CD14-positive monocyte (primary cell): Measurements from ENCODE around the gene PRELP. TPM values are rescaled to one million over a fixed set of nuclear protein-coding genes. Genes with fewer than 3 reads are reported as not detected.

ENCODE experiments used
- DNase-seq, 3 donors: peaks; one replicate each; pipeline ENCODE4 v3.0.0-alpha.2; 2011 to 2022
- H2AFZ ChIP-seq: 2 replicates; pipeline ENCODE4 v1.6.0; 2012; ENCODE audit warnings: mild to moderate bottlenecking, low read depth, low read length, inconsistent platforms; ENCODE audit not compliant: insufficient read depth, poor library complexity, severe bottlenecking
- H3K27ac ChIP-seq, 2 donors: 1 replicate in 1 of 2; 2 replicates in 1 of 2; pipeline ENCODE4 v1.5.1; 2012 to 2013; ENCODE audit warnings: low read length in 2 of 2, control low read depth in 1 of 2, inconsistent platforms in 1 of 2, low read depth in 1 of 2, mild to moderate bottlenecking in 1 of 2
- H3K27me3 ChIP-seq, 2 donors: one replicate each; pipeline versions ENCODE4 v1.6.0 to v1.6.1; 2011 to 2013; ENCODE audit warnings: low read length in 2 of 2; ENCODE audit not compliant: control insufficient read depth in 2 of 2, insufficient read depth in 2 of 2
- H3K36me3 ChIP-seq, 2 donors: replicated peaks in 1 of 2; 1 replicate in 1 of 2; 2 replicates in 1 of 2; pipeline versions ENCODE4 v1.5.1 to v1.6.1; 2012 to 2013; ENCODE audit warnings: low read length in 2 of 2, control low read depth in 1 of 2, inconsistent platforms in 1 of 2, mild to moderate bottlenecking in 1 of 2; ENCODE audit not compliant: insufficient read depth in 2 of 2, control insufficient read depth in 1 of 2
- H3K4me1 ChIP-seq, 2 donors: 1 replicate in 1 of 2; 2 replicates in 1 of 2; pipeline versions ENCODE4 v1.5.1 to v1.6.1; 2012 to 2013; ENCODE audit warnings: low read length in 2 of 2, control low read depth in 1 of 2, inconsistent platforms in 1 of 2, mild to moderate bottlenecking in 1 of 2, moderate library complexity in 1 of 2; ENCODE audit not compliant: insufficient read depth in 2 of 2, control insufficient read depth in 1 of 2
- H3K4me2 ChIP-seq: replicated peaks from 2 replicates; pipeline ENCODE3; 2012; ENCODE audit warnings: low read length, moderate library complexity, mild to moderate bottlenecking; ENCODE audit not compliant: poor library complexity, severe bottlenecking; ENCODE audit errors: extremely low read depth
- H3K4me3 ChIP-seq, 3 experiments: fragments of 200-600 bp in 1 of 3; sonication (generic) in 1 of 3; replicated peaks in 1 of 3; 1 replicate in 2 of 3; 2 replicates in 1 of 3; pipeline ENCODE4 v1.5.1; 2011 to 2013; ENCODE audit warnings: low read length in 3 of 3, mild to moderate bottlenecking in 3 of 3, control low read depth in 2 of 3, low read depth in 2 of 3, inconsistent platforms in 1 of 3, moderate library complexity in 1 of 3
- H3K79me2 ChIP-seq: 2 replicates; pipeline ENCODE4 v1.6.0; 2012; ENCODE audit warnings: mild to moderate bottlenecking, control low read depth, inconsistent platforms, low read length, moderate library complexity; ENCODE audit not compliant: insufficient read depth
- H3K9ac ChIP-seq: 2 replicates; pipeline ENCODE4 v1.6.0; 2017; ENCODE audit warnings: low read length, mild to moderate bottlenecking; ENCODE audit not compliant: insufficient read depth, poor library complexity, severe bottlenecking
- H3K9me3 ChIP-seq, 2 donors: replicated peaks in 1 of 2; 1 replicate in 1 of 2; 2 replicates in 1 of 2; pipeline versions ENCODE4 v1.5.1 to v1.6.1; 2012 to 2013; ENCODE audit warnings: low read length in 2 of 2, control low read depth in 1 of 2; ENCODE audit not compliant: control insufficient read depth in 1 of 2, insufficient read depth in 1 of 2
- H4K20me1 ChIP-seq: 2 replicates; pipeline ENCODE4 v1.6.0; 2012; ENCODE audit warnings: mild to moderate bottlenecking, low read length, control low read depth, moderate library complexity; ENCODE audit not compliant: insufficient read depth
- H3K27ac Mint-ChIP-seq, 7 donors: one replicate each; pipeline ENCODE4 v1.8.0; 2020; ENCODE audit warnings: mild to moderate bottlenecking in 7 of 7, mixed read lengths in 7 of 7, moderate library complexity in 6 of 7, inconsistent platforms in 2 of 7
- H3K27me3 Mint-ChIP-seq, 3 donors: one replicate each; pipeline ENCODE4 v1.8.0; 2021 to 2022; ENCODE audit warnings: low read depth in 3 of 3, mild to moderate bottlenecking in 3 of 3, mixed read lengths in 3 of 3, moderate library complexity in 3 of 3, inconsistent platforms in 1 of 3
- H3K36me3 Mint-ChIP-seq, 2 donors: one replicate each; pipeline ENCODE4 v1.8.0; 2020; ENCODE audit warnings: mixed read lengths in 2 of 2, inconsistent platforms in 1 of 2, mild to moderate bottlenecking in 1 of 2
- H3K4me1 Mint-ChIP-seq: one replicate; pipeline ENCODE4 v1.8.0; 2020; ENCODE audit warnings: mild to moderate bottlenecking, mixed read lengths
- H3K4me3 Mint-ChIP-seq, 2 donors: one replicate each; pipeline ENCODE4 v1.8.0; 2020; ENCODE audit warnings: mild to moderate bottlenecking in 2 of 2, mixed read lengths in 2 of 2, moderate library complexity in 1 of 2
- H3K9me3 Mint-ChIP-seq, 7 donors: one replicate each; pipeline ENCODE4 v1.8.0; 2020 to 2022; ENCODE audit warnings: mixed read lengths in 7 of 7, mild to moderate bottlenecking in 6 of 7, moderate library complexity in 6 of 7, inconsistent platforms in 2 of 7
- CTCF ChIP-seq: fragments of 200-600 bp; IDR thresholded peaks from one replicate; pipeline ENCODE4 v1.8.0; 2022; ENCODE audit warnings: antibody characterized with exemption, mild to moderate bottlenecking
- WGBS: methylation state at CpG from one replicate; pipeline ENCODE4 v1.1.5; 2013; ENCODE audit warnings: missing lambda C conversion rate; ENCODE audit not compliant: insufficient coverage; 5-methylcytosine and 5-hydroxymethylcytosine counted together
- intact Hi-C, 2 donors: fragments of 100-400 bp; cut with micrococcal nuclease; formaldehyde crosslinking; loops; one replicate each; pipeline versions ENCODE4 v1.15.0 to v1.15.1; 2023
- polyA plus RNA-seq, 3 donors: library from polyadenylated mRNA; depleted of rRNA in 1 of 3; unstranded in 2 of 3; stranded (reverse) in 1 of 3; fragments of 300-500 nt in 2 of 3; fragments of >200 nt in 1 of 3; fragmentation: Illumina TruSeq in 2 of 3; gene quantifications; 1 replicate in 2 of 3; 2 replicates in 1 of 3; pipeline ENCODE4 v1.2.3, GENCODE V29; 2012 to 2021

Gene PRELP
- polyA plus RNA-seq, 3 donors, result not detected

GRCh38 chr1:203440771-203441170 is 34.8 kb upstream of the PRELP start:
- no peak overlapping the region for H2AFZ ChIP-seq
- H3K36me3 ChIP-seq, result no peaks in the 10 kb centered on the region
- peaks cover 12 to 24% (median 17%) of the 10 kb centered on the region in 3 donors for H3K27me3 Mint-ChIP-seq
- H4K20me1 ChIP-seq, result no peaks in the 10 kb centered on the region
- peaks cover 0 to 9% (median 6%) of the 10 kb centered on the region in 7 donors for H3K9me3 Mint-ChIP-seq
- DNase-seq, result peak; percentile 16 to 39 (median 30)
- no peak overlapping the region for H3K4me2 ChIP-seq
- H3K9me3 ChIP-seq, result peaks cover 4 to 6% of the 10 kb centered on the region in 2 donors
- H3K27me3 ChIP-seq, result peaks cover 0 to 4% of the 10 kb centered on the region in 2 donors
- H3K36me3 Mint-ChIP-seq, result peaks cover 2 to 3% of the 10 kb centered on the region in 2 donors
- no peak overlapping the region for H3K9ac ChIP-seq
- no peaks in the 10 kb centered on the region for H3K79me2 ChIP-seq
- peak overlapping the region in 1 of 2 donors; percentile 9 for H3K4me3 Mint-ChIP-seq
- H3K27ac Mint-ChIP-seq, result no peak overlapping the region
- 70% methylated on average over 4 of the region's 7 CpGs for WGBS
- no peak overlapping the region for H3K4me3 ChIP-seq
- intact Hi-C loops, result no loop called here
- H3K27ac ChIP-seq, result no peak overlapping the region
- H3K4me1 ChIP-seq, result peaks cover 3 to 9% of the 10 kb centered on the region in 2 donors
- TF ChIP-seq CTCF, result no peak
- H3K4me1 Mint-ChIP-seq, result peaks cover 16% of the 10 kb centered on the region

GRCh38 chr1:203441766-203442165 is 33.8 kb upstream of the PRELP start:
- 92% methylated on average over 4 of the region's 9 CpGs for WGBS
- no peak overlapping the region for H3K27ac ChIP-seq
- no peak overlapping the region for H3K4me2 ChIP-seq
- peak overlapping the region in 1 of 2 donors; percentile 33 for H3K4me3 Mint-ChIP-seq
- peaks cover 7 to 12% of the 10 kb centered on the region in 2 donors for H3K4me1 ChIP-seq
- H3K4me3 ChIP-seq, result no peak overlapping the region
- H3K27ac Mint-ChIP-seq, result no peak overlapping the region
- no peak overlapping the region for H2AFZ ChIP-seq
- peaks cover 0 to 4% of the 10 kb centered on the region in 2 donors for H3K27me3 ChIP-seq
- no peaks in the 10 kb centered on the region for H3K79me2 ChIP-seq
- TF ChIP-seq CTCF, result no peak
- H3K36me3 ChIP-seq, result no peaks in the 10 kb centered on the region
- no peaks in the 10 kb centered on the region for H4K20me1 ChIP-seq
- H3K36me3 Mint-ChIP-seq, result peaks cover 2 to 3% of the 10 kb centered on the region in 2 donors
- intact Hi-C loops, result no loop called here
- peaks cover 21% of the 10 kb centered on the region for H3K4me1 Mint-ChIP-seq
- H3K9me3 ChIP-seq, result peaks cover 4 to 6% of the 10 kb centered on the region in 2 donors
- peaks cover 0 to 12% (median 6%) of the 10 kb centered on the region in 7 donors for H3K9me3 Mint-ChIP-seq
- no peak for DNase-seq
- H3K9ac ChIP-seq, result no peak overlapping the region
- peaks cover 14 to 24% (median 17%) of the 10 kb centered on the region in 3 donors for H3K27me3 Mint-ChIP-seq
